ENCODE measurements around the gene CBLB. TPM values are rescaled to one million over a fixed set of nuclear protein-coding genes. Genes with fewer than 3 reads are reported as not detected.

The CBLB gene
- total and polyA plus RNA-seq, 8 donors: 30.7 to 49.3 (median 42.6) TPM

- no peak for DNase-seq
- Histone ChIP-seq H3K27ac (no peak overlapping the region), H3K27me3 (no peaks in the 10 kb centered on the region), H3K4me3 (no peak overlapping the region), H3K36me3 (peaks cover 0 to 32% of the 10 kb centered on the region in 2 donors), H3K9me3 (no peaks in the 10 kb centered on the region), H3K4me1 (peaks cover 0 to 5% of the 10 kb centered on the region in 2 donors)
- no peak for TF ChIP-seq CTCF (IDR thresholded peaks at IDR 0.05)
- intact Hi-C loops (cut with DNase I): no loop called here
- no peak for ATAC-seq
These were observed 149.0 kb downstream of the CBLB start for GRCh38 chr3:105719791-105720190.

GRCh38 chr3:105715372-105715771, 153.4 kb downstream of the CBLB start:
- no peak for ATAC-seq
- no peak for TF ChIP-seq CTCF (IDR thresholded peaks at IDR 0.05)
- Histone ChIP-seq H3K4me3 (no peak overlapping the region), H3K4me1 (no peaks in the 10 kb centered on the region), H3K36me3 (peaks cover 0 to 43% of the 10 kb centered on the region in 2 donors), H3K27ac (no peak overlapping the region), H3K27me3 (no peaks in the 10 kb centered on the region), H3K9me3 (no peaks in the 10 kb centered on the region)
- intact Hi-C loops (cut with DNase I): no loop called here
- DNase-seq: peak in 1 of 4 donors; percentile 19

- no peak for TF ChIP-seq CTCF (IDR thresholded peaks at IDR 0.05)
- DNase-seq (peak in 1 of 4 donors; percentile 19), ATAC-seq (no peak)
- Histone ChIP-seq H3K27me3 (no peaks in the 10 kb centered on the region), H3K4me1 (no peaks in the 10 kb centered on the region), H3K36me3 (peaks cover 0 to 35% of the 10 kb centered on the region in 2 donors), H3K4me3 (no peak overlapping the region), H3K27ac (no peak overlapping the region), H3K9me3 (no peaks in the 10 kb centered on the region)
- intact Hi-C loops (cut with DNase I): no loop called here
These were observed 154.4 kb downstream of the CBLB start for GRCh38 chr3:105714453-105714852.

GRCh38 chr3:105708980-105709379, 159.8 kb downstream of the CBLB start:
- DNase-seq: no peak
- ATAC-seq: no peak
- Histone ChIP-seq H3K27me3 (no peaks in the 10 kb centered on the region), H3K4me1 (no peaks in the 10 kb centered on the region), H3K4me3 (no peak overlapping the region), H3K36me3 (peaks cover 0 to 6% of the 10 kb centered on the region in 2 donors), H3K9me3 (no peaks in the 10 kb centered on the region), H3K27ac (no peak overlapping the region)
- no peak for TF ChIP-seq CTCF (IDR thresholded peaks at IDR 0.05)
- intact Hi-C loops (cut with DNase I): no loop called here

- ATAC-seq (no peak), DNase-seq (no peak)
- Histone ChIP-seq H3K9me3 (no peaks in the 10 kb centered on the region), H3K36me3 (peaks cover 0 to 16% of the 10 kb centered on the region in 2 donors), H3K27me3 (no peaks in the 10 kb centered on the region), H3K4me3 (no peak overlapping the region), H3K27ac (no peak overlapping the region), H3K4me1 (no peaks in the 10 kb centered on the region)
- intact Hi-C loops (cut with DNase I): no loop called here
- TF ChIP-seq CTCF (IDR thresholded peaks at IDR 0.05): no peak
These were observed 161.8 kb downstream of the CBLB start for GRCh38 chr3:105707009-105707408.
